Adrenal gland (tissue), 12 donors: ENCODE measurements around the gene TGFB2. TPM values are rescaled to one million over a fixed set of nuclear protein-coding genes. Genes with fewer than 3 reads are reported as not detected.

Experiments
- DNase-seq, 7 donors: peaks; one replicate each; pipeline ENCODE4 v3.0.0-alpha.2; 2019 to 2020
- H3K27ac ChIP-seq, 5 donors: fragments of 200-600 bp; sonication (generic) in 4 of 5; 1 replicate in 3 of 5; 2 replicates in 2 of 5; pipeline versions ENCODE4 v1.5.1 to v1.8.0; 2016 to 2020; ENCODE audit warnings: mild to moderate bottlenecking in 1 of 5
- H3K27me3 ChIP-seq: fragments of 200-600 bp; 2 replicates; pipeline ENCODE4 v1.8.0; 2021
- H3K36me3 ChIP-seq, 2 donors: fragments of 200-600 bp; replicated peaks in 1 of 2; 1 replicate in 1 of 2; 2 replicates in 1 of 2; pipeline versions ENCODE4 v1.5.1 to v1.8.0; 2018 to 2022
- H3K4me1 ChIP-seq, 2 donors: fragments of 200-600 bp; replicated peaks in 1 of 2; 1 replicate in 1 of 2; 2 replicates in 1 of 2; pipeline versions ENCODE4 v1.5.1 to v1.8.0; 2018 to 2021
- H3K4me3 ChIP-seq, 4 donors: fragments of 200-600 bp; sonication (generic) in 3 of 4; one replicate each; pipeline ENCODE4 v1.5.1; 2016 to 2018
- H3K9me3 ChIP-seq, 3 donors: fragments of 200-600 bp; sonication (generic) in 1 of 3; replicated peaks in 1 of 3; 1 replicate in 2 of 3; 2 replicates in 1 of 3; pipeline versions ENCODE4 v1.5.1 to v1.8.0; 2016 to 2021
- CTCF ChIP-seq, 6 experiments: fragments of 450-650 bp in 4 of 6; fragments of 200-600 bp in 2 of 6; sonication (generic) in 1 of 6; IDR thresholded peaks; 1 replicate in 5 of 6; 2 replicates in 1 of 6; pipeline versions ENCODE4 v1.5.1 to v1.8.0; 2016 to 2021; ENCODE audit warnings: antibody characterized with exemption in 6 of 6, mild to moderate bottlenecking in 2 of 6, moderate library complexity in 1 of 6
- POLR2A ChIP-seq, 2 donors: fragments of 450-650 bp; IDR thresholded peaks; one replicate each; pipeline ENCODE4 v1.6.1; 2017; ENCODE audit warnings: antibody characterized with exemption in 2 of 2, mild to moderate bottlenecking in 2 of 2, moderate library complexity in 1 of 2
- WGBS, 4 donors: extraction: QIAGEN DNeasy Blood & Tissue Kit in 2 of 4; methylation state at CpG; one replicate each; pipeline versions ENCODE4 v1.1.5 to v1.1.7; 2013 to 2017; 5-methylcytosine and 5-hydroxymethylcytosine counted together
- intact Hi-C, 2 donors: fragments of 100-400 bp; cut with DNase I; formaldehyde crosslinking; loops; one replicate each; pipeline versions ENCODE4 v1.14.1 to v1.15.0; 2022 to 2023
- polyA plus RNA-seq, 3 donors: library from polyadenylated mRNA; stranded (reverse); fragments of 200-250 nt in 2 of 3; fragments of 350-450 nt in 1 of 3; fragmentation: Illumina TruSeq in 1 of 3; extraction: RNeasy Lipid Tissue Mini Kit (QIAGEN cat#74804) in 1 of 3; gene quantifications; one replicate each; pipeline ENCODE4 v1.2.3, GENCODE V29; 2013 to 2014
- total RNA-seq, 9 donors: library from RNA; depleted of rRNA in 4 of 9; stranded (reverse); fragments of >200 nt in 4 of 9; fragments of 120-200 nt in 1 of 9; fragmentation: NEBNext Ultra II Directional in 1 of 9; extraction: Animal tissue kit (Norgen Biotek cat#: 25700) in 1 of 9; gene quantifications; one replicate each; pipeline versions ENCODE4 v1.1.0 to v1.2.4, GENCODE V29; 2013 to 2023
- donor health status: healthy with polysubstance abuse.
- donor health status: Bipolar disorder and iron deficiency.
- donor health status: DM: yes; HTN: yes; CAD: no.
- donor health status: DM: no; HTN: no; CAD: no.
- donor health status: DM: no; HTN: no; CAD: no.
- donor health status: DM: yes; HTN: yes; CAD: no.

Gene TGFB2
- total and polyA plus RNA-seq, 12 donors = 0.24 to 4.2 (median 1.7) TPM

DNA sequence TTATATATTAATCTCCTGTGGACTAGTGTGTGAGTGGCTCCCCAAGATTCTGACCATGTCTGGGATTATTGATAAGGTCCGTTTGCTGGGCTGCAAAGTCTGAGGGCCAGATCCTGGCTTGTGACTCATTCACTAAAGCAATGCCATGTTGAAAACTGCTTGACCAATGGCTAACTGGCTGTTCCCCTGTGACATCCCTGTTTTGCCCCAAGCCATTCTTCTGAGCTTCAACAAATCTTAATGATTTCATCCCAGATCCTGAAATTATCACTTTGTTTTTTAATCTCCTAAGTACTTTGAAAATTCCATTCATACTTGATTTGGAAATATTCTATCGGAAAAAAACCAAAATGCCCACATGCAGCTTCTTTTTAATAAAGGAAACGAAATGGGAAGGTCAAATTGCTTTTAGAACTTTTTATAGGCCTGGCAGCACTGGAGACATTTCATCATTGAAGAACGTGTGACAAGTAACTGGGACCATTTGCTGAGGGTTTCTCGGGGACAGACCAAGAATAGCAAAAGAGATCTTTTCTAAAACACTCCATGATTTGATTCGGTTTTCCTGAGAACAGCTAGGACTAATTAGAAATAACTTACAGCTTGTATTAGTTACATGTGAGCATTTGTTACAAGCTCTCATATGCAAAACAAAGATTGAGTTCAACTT is 121.3 kb downstream of the TGFB2 start:
- intact Hi-C loops = no loop called here
- Histone ChIP-seq H3K9me3 (no peaks in the 10 kb centered on the region), H3K27ac (peak overlapping the region in 2 of 5 donors; percentile 35 to 64), H3K36me3 (no peaks in the 10 kb centered on the region), H3K27me3 (no peaks in the 10 kb centered on the region), H3K4me3 (no peak overlapping the region), H3K4me1 (peaks cover 7 to 44% of the 10 kb centered on the region in 2 donors)
- WGBS, 4 donors = 44 to 63% (median 58%) methylated on average over 5 to 6 of the region's 6 CpGs
- TF ChIP-seq POLR2A (IDR thresholded peaks at IDR 0.05) = no peak
- TF ChIP-seq CTCF (IDR thresholded peaks at IDR 0.05) = no peak
- peak in 1 of 7 donors; percentile 10 for DNase-seq

DNA sequence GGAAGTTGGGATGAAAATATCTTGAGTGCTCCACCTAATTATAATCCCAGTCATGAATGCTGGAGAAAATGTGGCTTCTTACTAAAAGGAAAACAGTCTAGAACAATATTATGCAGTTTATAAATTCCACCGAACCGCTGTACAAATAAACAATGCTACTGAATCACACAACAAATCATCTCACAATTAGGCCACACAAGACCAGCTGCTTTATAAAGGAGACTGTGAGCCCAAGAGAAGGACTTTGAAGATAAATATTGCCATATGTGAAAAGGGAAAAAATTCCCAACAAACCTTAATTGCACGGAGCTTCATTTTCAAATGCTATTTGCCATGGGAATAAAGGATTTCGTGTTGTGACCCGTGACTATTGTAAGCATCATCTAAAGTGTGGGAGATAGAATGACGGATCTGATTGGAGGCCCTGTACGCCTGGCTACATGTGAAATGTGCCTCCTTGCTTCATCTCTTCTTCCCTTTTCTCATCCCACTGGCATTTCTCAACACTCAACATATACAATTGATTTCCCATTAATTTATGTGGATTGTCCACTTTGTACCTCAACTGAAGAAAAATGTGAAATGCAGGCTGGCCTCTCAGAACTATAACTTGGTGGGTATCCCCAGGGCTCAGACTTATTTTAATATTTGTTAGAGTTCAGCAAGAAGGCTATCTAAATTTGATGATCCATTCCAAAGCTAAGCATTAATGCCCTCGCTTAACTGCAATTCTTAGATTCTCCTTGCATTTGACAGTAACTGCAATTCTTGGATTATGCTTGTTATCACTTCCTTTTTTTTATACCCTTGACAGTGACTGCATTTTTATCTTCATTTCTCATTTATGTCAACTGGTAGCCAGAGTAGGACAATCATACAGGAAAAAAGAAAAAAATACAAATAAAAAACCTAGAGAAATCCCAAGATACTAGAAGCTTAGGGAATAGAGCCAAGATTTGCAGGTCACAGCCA is 122.3 kb downstream of the TGFB2 start:
- intact Hi-C loops = no loop called here
- Histone ChIP-seq H3K9me3 (no peaks in the 10 kb centered on the region), H3K4me3 (no peak overlapping the region), H3K4me1 (peaks cover 7 to 40% of the 10 kb centered on the region in 2 donors), H3K27me3 (no peaks in the 10 kb centered on the region), H3K27ac (peak overlapping the region in 3 of 5 donors; percentile 8 to 36 (median 35)), H3K36me3 (no peaks in the 10 kb centered on the region)
- DNase-seq = no peak
- WGBS, 4 donors = 68 to 77% (median 72%) methylated on average over 8 of the region's 8 CpGs
- TF ChIP-seq POLR2A (IDR thresholded peaks at IDR 0.05) = no peak

- Histone ChIP-seq H3K9me3 (no peaks in the 10 kb centered on the region), H3K4me1 (peaks cover 7 to 26% of the 10 kb centered on the region in 2 donors), H3K27ac (peak overlapping the region in 1 of 5 donors; percentile 17), H3K27me3 (no peaks in the 10 kb centered on the region), H3K4me3 (no peak overlapping the region), H3K36me3 (no peaks in the 10 kb centered on the region)
- no peak for DNase-seq
- TF ChIP-seq POLR2A (IDR thresholded peaks at IDR 0.05) (no peak), CTCF (IDR thresholded peaks at IDR 0.05) (no peak)
- 53 to 70% (median 68%) methylated on average over 4 of the region's 4 CpGs for WGBS, 4 donors
- intact Hi-C loops = no loop called here
Measured at GRCh38 chr1:218468711-218469110, 123.6 kb downstream of the TGFB2 start.

DNA sequence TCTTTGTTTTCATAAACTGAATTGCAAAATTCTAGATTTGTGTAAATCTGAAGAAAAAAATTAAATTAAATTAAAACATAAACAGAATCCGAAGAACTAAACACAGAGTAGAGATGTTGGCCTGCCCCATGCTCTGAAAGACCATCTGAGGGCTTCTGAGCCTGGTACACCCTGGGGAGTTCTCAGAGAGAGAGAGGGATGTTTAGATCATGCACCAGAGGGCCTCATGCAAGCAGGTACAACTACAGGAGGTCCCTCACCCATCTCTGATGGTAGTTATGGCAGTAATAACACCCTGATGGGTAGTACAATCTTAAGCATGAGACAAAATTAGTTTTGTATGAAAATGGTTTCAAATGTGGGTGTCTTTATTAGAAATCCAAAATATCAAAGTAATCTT is 127.7 kb downstream of the TGFB2 start:
- H3K36me3 ChIP-seq = no peaks in the 10 kb centered on the region
- no peak for DNase-seq
- H3K27me3 ChIP-seq = no peaks in the 10 kb centered on the region
- no peaks in the 10 kb centered on the region for H3K9me3 ChIP-seq
- WGBS, 4 donors = 74 to 84% (median 77%) methylated on average over 1 of the region's 1 CpG
- H3K27ac ChIP-seq = no peak overlapping the region
- no peak overlapping the region for H3K4me3 ChIP-seq
- H3K4me1 ChIP-seq = peaks cover 2 to 6% of the 10 kb centered on the region in 2 donors
- TF ChIP-seq POLR2A (IDR thresholded peaks at IDR 0.05) = no peak
- no peak for TF ChIP-seq CTCF (IDR thresholded peaks at IDR 0.05)
- intact Hi-C loops = no loop called here
